GM18517 (cell line): ENCODE measurements around the gene EIF2S2.

ENCODE experiments used
- ATAC-seq: cut with Tn5 transposase; IDR thresholded peaks from one replicate; pipeline ENCODE4 v1.9.1; 2021; ENCODE audit warnings: mild to moderate bottlenecking, moderate library complexity; ENCODE audit not compliant: unreplicated experiment

EIF2S2 gene

DNA sequence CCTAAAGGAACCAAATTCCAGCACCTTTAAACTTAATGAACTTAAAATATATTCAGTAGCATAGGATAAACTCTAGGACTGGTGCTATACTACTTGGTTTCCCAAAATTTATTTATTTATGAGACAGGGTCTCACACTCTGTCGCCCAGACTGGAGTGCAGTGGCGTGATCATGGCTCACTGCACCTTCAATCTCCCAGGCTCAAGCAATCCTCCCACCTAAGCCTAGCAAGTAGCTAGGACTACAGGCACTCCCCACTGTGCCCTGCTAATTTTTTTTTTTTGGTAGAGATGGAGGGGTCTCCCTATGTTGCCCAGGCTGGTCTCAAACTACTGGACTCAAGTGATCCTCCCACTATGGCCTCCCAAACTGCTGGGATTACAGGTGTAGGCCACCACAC is 21.4 kb downstream of the EIF2S2 start:
- no peak for ATAC-seq

DNA sequence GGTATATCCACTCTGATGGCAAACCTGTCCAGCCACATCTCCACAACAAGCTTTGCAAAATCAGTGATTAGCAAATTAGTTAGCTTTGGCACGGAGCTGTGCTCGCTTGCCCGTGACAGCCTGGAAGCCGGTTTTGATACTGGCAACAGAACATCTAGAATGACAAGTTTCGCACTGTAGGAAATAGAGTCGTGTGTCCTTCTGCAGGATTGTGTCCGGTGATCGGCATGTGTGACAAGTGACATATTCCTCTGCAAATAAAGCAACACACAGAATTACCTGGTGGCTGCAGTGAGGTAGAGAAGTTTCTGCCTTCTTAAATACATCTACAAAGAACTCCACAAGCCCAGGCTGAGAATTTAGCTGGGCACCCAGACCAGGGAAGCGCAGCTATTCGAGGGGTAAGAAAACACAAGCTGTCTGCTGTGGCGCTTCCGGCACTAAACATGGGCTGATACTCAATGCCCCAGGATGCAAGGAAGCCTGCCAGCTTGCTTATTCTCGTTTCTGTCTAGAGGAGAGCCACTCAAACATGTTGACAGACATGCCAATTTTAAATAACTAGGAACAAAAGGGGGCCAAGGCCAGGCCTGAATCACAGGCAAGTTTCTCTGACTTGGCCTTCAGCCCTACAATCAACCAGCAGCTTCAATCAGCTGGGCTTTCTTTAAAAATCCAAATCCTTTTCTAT is 22.2 kb downstream of the EIF2S2 start:
- ATAC-seq: no peak

DNA sequence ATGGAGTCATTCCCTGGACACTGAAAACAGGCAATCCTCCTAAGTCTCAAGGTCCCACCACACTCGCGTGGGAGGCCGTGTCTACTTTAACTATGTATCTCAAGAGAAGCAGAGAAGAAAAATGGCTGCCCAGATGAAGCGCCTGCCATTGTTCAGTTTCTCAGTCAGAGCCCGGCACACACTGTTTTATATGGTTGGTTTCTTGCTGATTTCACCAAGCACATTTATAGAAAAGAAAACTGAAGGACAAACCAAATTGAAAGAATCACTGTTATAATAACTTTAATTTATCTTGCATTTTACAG is 22.9 kb downstream of the EIF2S2 start:
- ATAC-seq: no peak

DNA sequence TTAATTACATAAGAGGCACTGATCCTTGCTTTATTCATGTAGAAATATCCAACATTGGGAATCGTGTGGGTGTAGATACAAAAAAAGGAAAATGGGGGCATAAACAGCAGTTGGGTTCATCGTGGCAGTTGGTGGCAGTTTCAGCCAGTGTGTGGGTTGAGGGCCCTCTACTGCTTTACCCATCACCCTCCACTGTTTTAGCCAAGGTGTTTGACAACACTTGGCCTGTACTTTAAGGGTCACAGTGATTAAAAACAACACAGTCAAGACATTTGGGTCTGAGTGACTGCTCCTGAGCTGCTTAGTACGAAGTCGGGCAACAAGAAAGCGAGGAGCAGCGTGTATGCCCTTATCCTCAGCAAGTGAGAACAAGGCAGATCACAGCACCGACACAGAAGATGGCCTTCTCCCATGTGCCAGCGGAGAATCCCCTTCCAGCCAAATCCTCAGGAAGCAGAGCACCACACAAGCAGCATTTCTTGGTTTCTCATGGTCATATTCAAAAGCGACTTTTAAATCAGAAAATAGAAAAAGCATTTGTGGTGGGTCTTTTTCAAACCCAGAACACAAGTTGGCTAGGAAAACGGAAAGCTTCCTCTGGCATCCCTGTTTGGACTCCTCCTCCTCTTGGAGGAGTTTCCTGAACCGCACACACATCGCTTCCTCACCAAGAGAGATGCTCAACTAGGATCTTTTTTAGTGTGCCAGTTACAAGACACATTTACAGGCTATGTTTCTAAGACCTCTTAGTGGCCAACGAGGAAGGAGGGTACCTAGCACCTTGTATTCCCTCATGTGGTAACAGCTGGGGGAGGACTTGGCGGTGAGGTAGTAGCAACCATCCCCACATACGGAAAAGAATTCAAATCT is 23.5 kb downstream of the EIF2S2 start:
- no peak for ATAC-seq

DNA sequence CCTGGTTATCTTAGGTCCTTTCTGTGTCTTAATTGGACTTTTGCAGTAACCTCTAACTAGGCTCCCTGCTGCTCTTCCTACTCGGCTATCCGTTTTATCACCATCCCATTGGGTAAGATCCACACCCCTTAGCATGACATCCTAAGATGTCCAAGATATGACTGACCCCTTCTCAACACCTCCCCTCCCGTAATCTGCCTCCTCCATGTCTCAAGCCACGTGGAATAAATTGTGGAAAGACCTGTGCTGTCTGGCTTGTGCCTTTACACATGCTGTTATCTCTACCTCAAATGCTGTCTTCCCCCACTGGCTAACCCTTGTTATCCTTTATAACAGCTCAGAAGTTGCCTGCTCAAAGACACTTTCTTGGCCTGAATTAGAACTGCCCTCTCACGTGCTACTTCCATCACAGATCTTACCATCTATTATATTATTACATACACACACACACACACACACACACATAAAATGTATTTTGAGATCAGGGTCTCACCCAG is 26.5 kb downstream of the EIF2S2 start:
- ATAC-seq: no peak

DNA sequence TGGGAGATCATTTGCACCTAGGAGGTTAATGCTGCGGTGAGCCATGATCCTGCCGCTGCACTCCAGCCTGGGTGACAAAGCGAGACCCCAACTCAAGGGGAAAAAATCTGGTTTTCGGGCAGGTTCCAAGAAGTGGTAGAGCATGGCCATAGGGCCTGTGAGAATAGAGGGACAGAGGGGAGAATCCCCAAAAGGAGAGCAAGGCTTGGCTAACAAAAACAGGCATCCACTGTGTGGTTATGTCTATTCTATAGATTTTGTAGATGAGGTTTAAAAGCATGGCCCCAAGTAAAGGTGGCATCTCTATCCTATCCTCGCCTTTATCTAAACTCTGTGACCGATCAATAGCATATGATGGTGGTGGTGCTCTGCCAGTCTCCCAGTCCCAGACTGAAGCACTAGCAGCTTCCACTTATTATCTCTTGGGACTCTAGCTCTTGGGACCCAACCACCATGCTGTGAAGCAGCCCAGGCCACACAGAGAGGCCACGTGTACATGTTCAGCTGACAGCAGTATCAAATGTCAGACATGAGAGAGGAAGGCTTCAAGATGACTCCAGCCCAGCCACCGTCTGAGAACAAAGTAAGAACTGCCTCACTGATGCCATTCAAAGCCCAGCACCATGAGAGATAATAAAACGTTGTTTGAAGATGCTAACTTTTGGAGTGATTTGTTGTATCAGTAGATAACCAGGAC is 27.7 kb downstream of the EIF2S2 start:
- no peak for ATAC-seq

DNA sequence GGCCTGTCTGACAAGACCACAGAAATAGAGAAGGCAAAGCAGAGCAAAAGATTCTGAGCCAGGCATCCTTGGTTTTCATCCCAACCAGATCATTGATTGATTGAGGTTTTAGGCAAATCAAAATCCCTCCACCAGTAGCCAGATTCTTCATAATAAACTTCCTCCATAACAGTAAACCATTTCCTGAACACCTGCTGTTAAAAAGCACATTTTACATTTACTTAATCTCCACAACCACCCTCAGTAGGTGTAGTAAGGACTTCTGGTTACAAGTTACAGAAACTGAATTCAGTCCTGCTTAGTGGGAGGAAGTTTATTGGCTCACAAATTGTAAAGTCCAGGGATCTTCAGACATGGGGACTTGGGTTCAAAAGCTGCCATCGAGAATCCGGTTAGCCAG is 28.3 kb downstream of the EIF2S2 start:
- ATAC-seq: no peak

DNA sequence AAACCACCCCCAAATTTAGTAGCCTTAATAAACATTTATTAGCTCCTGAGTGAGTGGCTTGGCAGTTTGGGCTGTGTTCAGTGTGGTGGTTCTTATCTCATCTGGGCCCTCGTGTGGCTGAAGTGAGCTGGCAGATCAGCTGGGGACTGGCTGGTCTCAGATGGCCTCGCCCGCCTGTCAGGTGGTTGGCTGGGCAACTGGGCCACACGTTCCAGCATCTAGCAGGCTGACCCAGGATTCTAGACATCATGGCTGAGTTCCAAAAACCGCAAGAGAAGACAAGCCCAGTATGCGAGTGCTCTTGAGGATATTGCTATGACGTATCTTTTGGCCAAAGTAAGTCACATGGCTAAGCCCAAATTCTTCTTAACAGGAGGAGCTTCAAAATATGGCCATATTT is 28.9 kb downstream of the EIF2S2 start:
- no peak for ATAC-seq

DNA sequence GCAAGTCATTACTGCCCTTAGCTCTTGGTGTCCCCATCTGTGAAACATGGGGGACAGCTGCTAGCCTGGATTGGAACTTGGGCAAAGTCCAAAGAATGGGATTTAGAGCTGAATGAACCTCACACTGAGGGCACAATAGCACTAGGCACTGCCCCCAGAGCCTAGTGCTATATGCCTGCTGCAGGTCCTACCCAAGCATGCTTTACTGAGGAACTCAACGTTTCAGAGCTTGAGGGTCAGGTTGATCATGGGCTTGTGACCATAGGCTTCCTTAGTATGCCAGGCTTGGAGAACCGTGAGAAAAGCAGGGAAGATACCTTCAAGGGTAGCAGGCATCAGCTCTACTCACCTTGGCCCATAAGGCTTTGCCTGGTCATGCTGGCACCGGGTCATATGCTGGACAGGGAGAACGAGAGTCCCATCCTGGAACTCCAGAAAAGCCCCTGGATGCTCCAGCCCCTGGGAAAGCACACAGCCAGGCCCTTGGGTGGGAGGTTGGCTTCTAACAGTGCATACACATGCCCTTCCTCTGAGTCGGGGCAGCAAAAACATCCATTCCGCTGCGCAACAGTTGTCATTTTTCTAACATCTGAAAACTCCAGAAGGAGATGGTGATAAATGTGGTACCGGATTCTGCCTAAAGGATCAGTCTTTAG is 29.7 kb downstream of the EIF2S2 start:
- ATAC-seq: no peak

DNA sequence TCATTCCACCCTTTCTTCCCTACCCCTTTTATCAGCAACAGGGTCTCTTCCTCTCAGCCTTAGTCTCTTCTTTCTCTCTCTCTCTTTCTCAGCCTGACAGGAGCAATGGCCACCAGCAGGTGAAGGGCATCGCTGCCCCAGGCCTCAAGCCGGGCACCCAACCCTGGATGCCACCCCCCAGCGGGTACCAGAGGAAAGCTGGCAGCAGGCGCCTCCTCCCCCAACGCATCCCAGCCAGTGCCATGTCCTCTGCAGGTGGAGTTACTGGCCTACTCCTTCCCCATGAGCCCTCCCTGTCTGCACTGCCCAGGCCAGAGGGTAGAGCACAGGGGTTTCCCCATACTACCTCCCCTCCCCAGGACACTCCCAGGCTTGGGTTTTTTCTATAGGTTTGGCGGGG is 32.2 kb downstream of the EIF2S2 start:
- ATAC-seq: no peak

DNA sequence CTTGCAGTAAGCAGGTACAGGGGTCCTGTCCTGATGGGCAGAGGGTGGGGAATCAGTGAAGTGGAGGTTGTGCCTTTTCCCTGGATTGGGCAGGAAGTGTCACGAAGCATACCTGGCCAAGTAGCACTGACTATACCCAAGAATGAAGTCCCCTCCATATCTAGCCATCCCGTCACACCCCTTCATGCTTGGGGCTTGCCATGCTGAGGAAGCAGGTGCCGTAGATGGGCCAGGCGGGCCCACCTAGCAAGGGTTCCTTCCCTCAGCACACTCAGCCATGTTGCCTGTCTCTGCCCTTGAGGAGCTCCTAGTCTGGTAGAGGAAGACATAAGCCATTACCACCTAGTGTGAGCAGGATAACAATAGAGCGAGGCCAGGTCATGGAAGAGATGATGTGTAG is 33.5 kb downstream of the EIF2S2 start:
- ATAC-seq: no peak

DNA sequence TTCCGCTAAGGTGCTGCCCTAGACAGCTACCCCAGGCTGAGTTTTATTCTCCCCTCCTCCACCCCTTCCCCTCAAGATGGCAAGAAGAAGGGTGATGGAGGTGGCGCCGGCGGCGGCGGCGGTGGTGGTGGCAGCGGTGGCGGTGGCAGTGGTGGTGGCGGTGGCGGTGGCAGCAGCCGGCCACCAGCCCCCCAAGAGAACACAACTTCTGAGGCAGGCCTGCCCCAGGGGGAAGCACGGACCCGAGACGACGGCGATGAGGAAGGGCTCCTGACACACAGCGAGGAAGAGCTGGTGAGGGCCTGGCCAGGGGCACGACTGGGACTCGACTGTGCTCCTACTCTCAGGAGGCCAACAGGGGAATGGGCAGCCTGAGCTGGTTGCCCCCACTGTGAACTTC is 35.1 kb downstream of the EIF2S2 start:
- no peak for ATAC-seq

DNA sequence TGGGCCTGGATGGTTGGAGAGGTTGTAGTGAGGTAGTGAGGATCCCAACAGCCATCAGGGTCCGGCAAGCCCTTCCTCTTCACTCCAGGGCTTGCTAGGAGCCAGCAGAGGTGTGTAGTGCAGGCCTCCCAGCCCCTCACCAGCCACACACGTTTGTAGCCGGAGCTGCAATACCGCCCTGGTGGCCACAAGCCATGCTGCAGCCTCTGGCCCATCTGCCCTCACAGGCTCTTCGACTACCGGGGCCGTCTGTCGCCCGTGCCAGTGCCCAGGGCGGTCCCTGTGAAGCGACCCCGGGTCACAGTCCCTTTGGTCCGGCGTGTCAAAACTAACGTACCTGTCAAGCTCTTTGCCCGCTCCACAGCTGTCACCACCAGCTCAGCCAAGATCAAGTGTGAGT is 36.4 kb downstream of the EIF2S2 start:
- ATAC-seq: no peak

DNA sequence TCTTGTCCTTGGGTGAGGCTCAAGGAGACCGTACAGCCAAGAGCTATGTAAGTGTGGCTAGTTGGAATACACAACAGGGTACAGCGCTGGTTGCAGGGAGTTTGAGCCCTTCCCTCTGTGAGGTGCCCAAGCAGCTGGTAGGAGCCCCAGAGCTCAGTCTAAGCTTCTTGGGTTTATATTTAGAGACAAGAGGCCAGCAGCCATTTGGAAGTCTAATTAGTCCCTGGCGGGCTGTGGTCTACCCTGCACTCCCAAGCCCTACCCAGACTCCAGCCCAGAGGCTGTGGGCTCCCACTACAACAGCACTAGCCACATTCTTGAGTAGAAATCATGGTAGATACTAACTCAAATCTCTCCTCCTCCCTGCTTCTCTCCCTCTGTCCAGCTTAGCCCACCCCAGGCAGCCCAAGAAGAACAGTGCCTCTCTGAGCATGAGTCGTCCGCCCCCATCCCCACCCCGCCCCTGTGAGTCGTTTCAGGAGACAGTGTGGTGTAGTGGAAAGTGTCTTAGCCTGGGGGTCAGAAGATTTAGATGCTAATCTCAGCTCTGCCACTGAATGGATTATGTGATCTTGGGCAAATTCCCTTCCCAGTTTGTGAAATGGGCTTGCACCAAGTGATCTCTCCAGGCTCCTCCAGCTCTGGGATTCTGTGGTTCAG is 37.8 kb downstream of the EIF2S2 start:
- ATAC-seq: no peak

DNA sequence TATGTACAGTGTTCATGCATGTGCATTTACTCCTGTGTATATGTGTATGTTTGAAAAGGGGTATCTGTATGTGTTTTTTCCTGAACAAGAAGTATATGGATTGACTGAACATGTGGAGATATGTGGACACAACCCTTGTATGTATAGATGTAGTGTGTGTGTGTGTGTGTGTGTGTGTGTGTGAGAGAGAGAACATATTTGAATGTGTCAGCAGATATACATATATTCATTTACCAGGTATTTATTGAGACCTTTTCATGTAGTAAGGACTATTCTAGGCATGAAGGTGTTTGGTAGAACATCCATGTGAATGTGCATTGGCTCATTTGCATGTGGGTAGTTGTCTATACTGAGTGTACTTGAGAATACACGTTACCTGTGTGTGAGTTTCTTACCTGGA is 39.3 kb downstream of the EIF2S2 start:
- no peak for ATAC-seq

DNA sequence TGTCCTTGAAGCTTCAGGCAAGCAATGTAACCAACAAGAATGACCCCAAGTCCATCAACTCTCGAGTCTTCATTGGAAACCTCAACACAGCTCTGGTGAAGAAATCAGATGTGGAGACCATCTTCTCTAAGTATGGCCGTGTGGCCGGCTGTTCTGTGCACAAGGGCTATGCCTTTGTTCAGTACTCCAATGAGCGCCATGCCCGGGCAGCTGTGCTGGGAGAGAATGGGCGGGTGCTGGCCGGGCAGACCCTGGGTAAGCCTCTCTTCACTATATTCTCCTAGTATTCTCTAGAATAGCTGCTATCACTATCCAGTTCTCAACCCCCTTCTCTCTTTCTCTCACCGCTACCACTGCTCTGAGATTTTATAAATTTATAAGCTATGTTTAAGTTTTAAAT is 40.0 kb downstream of the EIF2S2 start:
- ATAC-seq: no peak

DNA sequence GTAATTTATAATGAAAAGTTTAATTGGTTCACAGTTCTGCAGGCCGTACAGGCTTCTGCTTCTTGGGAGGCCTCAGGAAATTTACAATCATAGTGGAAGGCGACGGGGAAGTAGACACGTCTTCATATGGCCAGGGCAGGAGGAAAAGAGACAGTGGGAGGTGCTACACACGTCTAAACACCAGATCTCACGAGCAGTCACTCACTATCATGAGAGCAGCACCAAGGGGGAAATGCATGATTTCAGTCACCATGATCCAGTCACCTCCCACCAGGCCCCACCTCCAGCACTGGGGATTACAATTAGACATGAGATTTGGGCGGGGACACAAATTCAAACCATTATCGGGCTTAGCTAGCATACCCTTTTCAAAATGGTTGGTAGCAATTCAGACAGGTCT is 41.2 kb downstream of the EIF2S2 start:
- ATAC-seq: no peak

DNA sequence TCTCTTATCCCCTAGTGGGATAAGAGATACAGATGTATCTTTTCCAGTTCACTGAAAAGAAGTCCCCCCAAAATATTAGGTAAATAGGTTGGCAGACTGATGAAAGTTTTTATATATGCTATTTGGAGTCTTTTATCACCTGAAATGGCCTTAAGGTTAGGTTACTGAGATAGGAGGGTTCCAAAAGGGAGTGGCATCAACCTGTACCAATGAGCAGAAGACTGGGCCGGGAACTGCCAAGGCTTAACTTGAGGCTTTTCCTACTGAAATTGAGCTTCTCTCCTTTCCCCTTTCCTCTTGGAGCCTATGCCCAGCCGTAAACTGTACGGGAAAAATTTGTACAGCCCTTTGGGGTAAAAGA is 42.0 kb downstream of the EIF2S2 start:
- ATAC-seq: no peak

DNA sequence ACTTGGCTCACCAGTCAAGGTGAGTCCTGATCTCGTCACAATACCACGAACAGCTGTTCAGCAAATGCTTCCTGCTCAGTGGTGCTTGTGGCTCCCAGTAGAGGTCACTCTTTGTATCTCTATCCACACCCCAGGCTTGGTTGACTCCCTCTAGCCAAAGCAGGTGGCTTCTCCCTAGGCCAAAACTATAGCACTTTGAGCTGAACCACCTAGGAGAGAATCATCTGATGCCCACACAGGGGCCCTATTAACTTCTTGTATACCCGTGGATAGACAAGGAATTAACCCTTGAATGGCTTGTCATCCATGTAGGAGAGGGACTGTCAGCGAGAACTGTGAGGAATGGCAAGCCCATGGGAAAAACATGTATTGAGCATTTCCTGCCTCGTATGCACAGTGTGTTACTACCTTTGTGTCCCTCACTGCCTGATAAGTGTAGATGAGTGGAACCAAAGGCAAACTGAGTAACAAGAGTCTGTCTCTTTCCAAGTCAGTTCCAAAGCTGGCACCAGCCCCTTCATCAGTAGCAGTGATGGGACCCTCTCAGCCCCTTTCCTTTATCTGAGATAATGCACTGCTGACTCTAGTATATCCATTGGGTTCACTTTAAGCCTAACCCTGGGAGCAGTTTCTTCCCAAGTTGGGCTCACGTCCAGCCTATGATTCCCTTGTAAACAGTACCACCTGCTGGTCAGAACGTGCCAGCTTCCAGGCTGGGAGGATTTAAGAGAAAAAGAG is 42.5 kb downstream of the EIF2S2 start:
- no peak for ATAC-seq

DNA sequence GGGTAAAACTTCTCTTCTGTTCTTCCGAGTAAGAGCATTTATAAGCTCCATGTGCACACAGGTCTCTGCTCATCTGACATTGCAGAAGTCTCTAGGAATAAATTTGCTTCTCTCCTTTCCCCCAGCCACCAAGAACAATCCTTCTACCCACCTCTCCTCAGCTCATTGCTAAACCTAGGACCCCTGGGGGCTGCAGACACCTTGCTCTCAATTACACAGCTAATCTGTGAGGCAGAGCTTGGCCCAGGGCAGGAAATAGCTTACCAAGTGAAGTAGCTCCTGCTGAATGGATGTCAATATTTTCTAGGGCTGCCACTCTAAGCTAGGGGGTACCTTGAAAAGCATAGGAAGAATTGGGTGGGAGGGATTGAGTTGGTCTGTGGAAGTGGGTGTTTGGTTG is 44.0 kb downstream of the EIF2S2 start:
- no peak for ATAC-seq
